WTC11 (cell line): ENCODE data around the gene DNAH17.

Experiments
- ATF1 ChIP-seq: sonication (generic); formaldehyde crosslinking; IDR thresholded peaks from 2 replicates; pipeline ENCODE4 v1.8.1; 2023; ENCODE audit warnings: mild to moderate bottlenecking, moderate library complexity, missing genetic modification reagents
- ELF4 ChIP-seq: sonication (generic); formaldehyde crosslinking; IDR thresholded peaks from 2 replicates; pipeline ENCODE4 v1.8.1; 2022; ENCODE audit warnings: low read depth, mild to moderate bottlenecking, moderate library complexity, missing genetic modification reagents
- ESRRA ChIP-seq: sonication (generic); formaldehyde crosslinking; IDR thresholded peaks from 2 replicates; pipeline ENCODE4 v1.8.1; 2022; ENCODE audit warnings: mild to moderate bottlenecking, missing genetic modification reagents, borderline replicate concordance
- MLX ChIP-seq: sonication (generic); formaldehyde crosslinking; IDR thresholded peaks from 2 replicates; pipeline ENCODE4 v1.8.1; 2023; ENCODE audit warnings: mild to moderate bottlenecking, missing genetic modification reagents, moderate library complexity
- NR1H2 ChIP-seq: sonication (generic); formaldehyde crosslinking; IDR thresholded peaks from 2 replicates; pipeline ENCODE4 v1.9.0; 2021; ENCODE audit warnings: mild to moderate bottlenecking, moderate library complexity, missing genetic modification reagents
- USF2 ChIP-seq: sonication (generic); formaldehyde crosslinking; IDR thresholded peaks from 2 replicates; pipeline ENCODE4 v1.8.1; 2023; ENCODE audit warnings: mild to moderate bottlenecking, missing genetic modification reagents, moderate library complexity
- ZNF121 ChIP-seq: sonication (generic); formaldehyde crosslinking; IDR thresholded peaks from 2 replicates; pipeline ENCODE4 v1.8.0; 2023; ENCODE audit warnings: missing genetic modification reagents

- no peak for TF ChIP-seq ESRRA
- no peak for TF ChIP-seq ZNF121 (CRISPR knock-in tag)
- TF ChIP-seq MLX (CRISPR knock-in tag): no peak
- no peak for TF ChIP-seq ATF1 (CRISPR knock-in tag)
- no peak for TF ChIP-seq NR1H2 (CRISPR knock-in tag)
- TF ChIP-seq USF2 (CRISPR knock-in tag): no peak
- TF ChIP-seq ELF4 (CRISPR knock-in tag): no peak
These were observed 168.6 kb downstream of the DNAH17 start for GRCh38 chr17:78408476-78409050.
